Activated CD4-positive, alpha-beta T cell treated with anti-CD3 and anti-CD28 coated beads, Interleukin-2, Interleukin-4, amounts not matched to agents 100 ng/mL and 50 ng/mL, durations not matched to agents 16 hours and 8 hours (primary cell): Measurements from ENCODE around the gene PHKG2.

ENCODE experiments used
- DNase-seq: peaks from one replicate; pipeline ENCODE4 v3.0.0-alpha.2; 2020; ENCODE audit warnings: low spot score

PHKG2 gene

DNA sequence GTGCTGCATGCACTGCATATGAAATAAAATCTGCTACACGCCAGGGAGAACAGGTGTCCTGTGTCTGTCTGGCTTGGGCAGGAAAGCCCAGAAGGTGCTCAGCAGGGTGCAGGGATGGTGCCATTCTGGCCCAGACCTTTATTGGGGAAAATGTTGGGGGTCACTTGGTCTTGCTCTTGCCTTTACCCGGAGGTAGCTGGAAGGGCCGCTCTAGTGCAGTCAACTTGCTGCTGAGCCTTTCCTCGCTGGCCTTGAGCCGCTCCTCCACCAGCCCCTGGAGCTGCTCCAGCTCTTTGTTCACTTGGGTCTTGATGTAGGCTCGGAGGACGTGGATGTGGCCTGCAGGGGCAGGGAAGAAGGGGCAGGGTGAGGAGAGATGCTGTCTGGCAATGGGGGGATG is 9.1 kb downstream of the PHKG2 start:
- no peak for DNase-seq

DNA sequence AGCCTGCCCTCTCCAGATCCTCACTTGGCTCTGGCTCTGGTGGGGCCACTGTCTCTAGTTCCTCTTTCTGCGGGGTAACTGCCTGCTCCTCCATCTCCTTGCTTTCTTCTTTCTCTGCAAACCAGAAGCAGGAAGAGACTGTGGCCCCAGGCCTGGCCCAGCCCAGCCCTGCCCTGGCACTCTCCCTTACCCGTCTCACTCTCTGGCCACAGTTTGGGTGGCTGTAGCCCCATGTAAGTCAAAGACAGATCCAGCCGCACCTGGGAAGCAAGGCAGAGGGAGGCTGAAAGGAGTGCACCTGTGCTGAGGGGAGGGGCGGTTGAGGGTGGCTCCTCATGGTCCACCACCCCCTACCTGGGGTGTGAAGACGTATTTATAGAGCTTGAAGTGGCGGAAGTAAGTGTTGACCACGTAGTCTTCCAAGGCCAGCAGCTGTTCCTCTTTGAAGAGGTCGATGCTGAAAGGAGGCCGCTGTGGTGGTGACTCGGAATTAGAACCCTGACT is 10.8 kb downstream of the PHKG2 start:
- no peak for DNase-seq

DNA sequence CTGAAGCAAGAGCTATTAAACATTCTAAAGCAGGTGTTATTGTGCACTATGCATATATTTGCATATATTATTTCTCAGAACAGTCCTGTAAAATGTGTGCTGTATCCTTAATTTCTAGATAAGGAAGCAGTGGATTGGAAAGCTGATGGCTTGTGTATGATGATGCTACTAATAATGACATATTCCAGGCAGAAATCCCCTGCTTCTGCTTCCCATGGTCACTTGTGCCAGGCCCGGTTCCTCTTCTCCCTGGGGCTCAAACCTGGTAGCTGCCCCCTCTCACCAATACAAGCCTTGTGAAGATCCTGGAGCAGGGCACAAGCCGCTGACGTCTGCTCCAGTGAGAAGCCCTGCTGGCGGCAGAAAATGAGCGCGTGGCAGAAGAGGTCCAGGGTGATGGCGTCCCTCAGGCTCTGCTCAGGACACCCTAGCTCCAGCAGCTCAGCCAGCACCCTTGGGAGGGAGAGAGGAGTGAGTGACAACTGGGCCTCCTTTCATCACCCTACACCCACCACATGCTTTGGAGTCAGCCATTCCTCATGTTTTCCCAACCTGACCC is 11.9 kb downstream of the PHKG2 start:
- DNase-seq = no peak

DNA sequence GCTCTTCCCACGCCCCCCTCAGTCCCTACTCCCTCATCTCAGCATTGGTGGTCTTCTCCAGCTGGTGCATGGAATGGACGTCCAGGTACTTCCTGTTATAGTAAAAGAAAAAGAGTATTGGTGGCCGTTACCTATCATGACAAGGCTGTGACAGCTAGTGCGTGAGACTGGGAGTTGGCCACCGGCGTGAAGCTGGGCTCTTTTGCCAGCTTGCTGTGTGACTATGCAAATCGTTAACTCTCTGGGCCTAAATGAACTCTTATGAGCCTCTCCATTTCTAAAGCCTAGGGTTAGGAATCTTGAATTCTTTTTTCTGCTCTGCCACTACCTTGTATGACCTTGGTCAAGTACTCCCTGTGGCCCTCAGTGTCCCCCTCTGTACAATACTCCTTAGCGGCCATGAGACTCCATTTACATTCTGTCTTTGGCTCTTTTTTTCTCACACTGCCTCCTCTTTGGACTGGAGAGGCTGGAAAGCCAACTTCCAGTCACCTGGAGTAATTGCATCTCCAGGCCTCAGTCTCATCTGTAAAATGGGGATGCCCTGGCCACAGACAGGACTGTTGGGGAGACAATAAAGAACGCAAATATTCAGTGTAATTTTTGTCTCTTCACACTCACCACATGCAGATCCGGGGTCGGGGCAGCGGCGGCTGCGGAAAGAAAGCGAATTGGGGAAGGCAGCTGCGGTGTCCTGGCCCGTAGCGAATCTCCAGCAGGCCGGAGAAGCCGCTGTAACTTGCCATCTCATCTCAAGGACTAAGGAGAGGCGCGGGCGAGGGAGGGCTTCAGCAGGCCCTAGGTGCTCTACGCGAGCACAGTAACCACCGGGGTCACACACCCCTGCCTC is 12.6 kb downstream of the PHKG2 start:
- DNase-seq = no peak

DNA sequence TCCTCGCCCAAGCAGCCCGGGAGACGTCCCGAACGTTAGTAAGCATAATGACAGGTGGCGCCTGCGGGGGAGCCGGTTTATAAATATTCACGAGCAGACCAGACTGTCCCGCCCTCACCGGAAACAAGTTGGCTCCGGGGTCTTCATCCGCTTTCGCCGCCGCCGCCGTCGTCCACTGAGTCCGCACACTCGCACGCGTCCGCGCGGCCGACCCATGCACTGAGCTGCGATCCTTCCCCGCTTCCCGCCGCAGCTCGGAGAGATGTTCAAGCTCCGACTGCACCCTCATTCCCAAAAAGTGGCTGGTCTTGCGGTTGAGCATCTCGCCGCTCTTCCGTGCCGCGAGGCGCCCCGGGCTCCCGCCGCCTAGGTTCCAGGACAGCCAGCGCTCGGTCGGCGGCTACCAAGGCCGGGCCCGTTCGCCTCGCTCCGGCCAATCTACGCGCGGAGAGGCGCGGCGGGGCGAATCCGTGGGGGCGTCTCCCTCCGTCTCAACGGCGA is 13.3 kb downstream of the PHKG2 start:
- DNase-seq = peak; percentile 24

DNA sequence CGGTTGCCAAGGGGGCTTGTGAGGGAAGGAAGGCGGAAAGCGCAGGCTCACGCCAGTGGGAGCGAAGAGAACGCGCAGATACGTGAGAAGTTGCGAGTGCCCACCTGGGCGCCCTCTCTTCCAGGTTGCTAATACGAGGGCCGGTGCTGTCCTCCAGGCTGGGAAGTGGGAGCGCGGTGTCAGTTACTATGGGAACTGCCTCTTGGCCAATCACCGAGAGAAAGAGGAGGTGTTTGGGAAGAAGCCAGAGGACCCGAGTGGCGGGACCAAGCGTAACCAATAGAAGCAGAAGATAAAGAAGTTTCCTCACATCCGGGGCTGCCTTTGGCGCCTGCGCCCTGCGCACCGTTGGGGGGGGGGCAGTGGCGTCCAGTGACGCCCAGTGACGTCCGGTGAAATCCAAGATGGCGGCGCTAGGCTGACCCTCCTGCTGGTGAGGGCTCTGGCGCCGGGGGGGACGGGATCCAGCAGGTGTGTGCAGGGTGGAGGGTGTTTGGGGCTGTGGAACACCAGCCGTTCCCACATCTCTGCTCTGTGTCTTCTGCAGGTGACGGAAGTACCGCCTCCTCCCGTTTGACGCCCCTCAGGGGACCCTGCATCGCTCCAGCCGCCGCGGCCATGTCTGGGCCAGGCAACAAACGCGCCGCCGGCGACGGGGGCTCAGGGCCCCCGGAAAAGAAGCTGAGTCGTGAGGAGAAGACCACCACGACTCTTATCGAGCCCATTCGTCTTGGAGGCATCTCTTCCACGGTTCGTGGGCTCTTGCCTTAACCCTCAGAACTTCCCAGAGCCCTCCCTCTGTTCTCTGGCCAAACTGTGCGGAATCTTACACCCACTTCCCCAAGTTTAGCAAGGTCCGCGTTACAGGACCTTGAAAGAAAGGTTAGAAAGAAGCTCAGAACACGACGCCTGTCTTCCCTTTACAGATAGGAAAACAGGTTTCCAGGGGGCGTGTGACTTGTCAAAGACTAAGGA is 14.0 kb downstream of the PHKG2 start, which contains the start of the genes CFAP119 and RNF40:
Gene CFAP119, minus strand, starts transcription at position 135 of the 975 bp plus-strand sequence. CDS start 314 bp downstream, outside the sequence.
Gene RNF40, plus strand, starts transcription at position 395 of the 975 bp plus-strand sequence. Its CDS starts 224 bp downstream, at position 619.
- DNase-seq = peak; percentile 97

DNA sequence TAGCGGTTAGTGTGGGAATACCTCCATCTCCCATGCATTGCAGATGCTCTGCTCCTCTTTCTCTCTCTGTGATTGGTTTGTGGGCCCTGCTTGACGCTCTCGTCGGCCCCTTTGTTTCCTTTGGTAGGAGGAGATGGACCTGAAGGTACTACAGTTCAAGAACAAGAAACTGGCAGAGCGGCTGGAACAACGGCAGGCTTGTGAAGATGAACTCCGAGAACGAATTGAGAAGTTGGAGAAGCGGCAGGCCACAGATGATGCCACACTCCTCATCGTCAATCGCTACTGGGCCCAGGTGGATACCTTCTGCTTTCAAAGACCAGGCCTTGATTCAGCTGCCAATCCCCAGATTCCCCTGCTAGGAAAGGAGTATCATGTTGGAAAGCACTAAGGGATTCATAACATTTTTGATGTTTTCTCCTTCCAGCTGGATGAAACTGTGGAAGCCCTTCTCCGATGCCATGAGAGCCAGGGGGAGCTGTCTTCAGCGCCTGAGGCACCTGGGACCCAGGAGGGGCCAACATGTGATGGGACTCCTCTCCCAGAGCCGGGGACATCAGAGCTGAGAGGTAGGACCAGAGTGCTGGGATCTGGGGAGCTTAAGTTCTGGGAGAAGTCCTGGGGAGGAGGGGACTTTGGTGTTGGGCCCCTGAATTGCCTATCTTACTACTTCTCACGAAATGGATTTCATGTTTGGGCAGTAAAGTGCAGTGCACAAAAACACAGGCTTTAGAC is 14.9 kb downstream of the PHKG2 start:
- no peak for DNase-seq

DNA sequence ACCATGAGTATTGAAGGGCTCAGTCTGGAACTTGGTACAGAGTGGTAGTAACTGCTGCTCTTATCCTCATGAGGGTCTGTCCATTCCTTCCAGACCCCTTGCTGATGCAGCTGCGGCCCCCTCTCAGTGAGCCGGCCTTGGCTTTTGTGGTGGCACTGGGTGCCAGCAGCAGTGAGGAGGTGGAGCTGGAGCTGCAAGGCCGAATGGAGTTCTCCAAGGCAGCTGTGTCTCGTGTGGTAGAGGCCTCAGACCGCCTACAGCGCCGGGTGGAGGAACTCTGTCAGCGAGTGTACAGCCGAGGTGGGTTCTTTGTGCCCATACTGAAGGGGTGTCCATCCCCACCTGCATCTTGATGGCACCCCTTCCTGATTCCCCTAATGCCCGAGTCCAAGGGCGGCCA is 15.9 kb downstream of the PHKG2 start:
- no peak for DNase-seq

DNA sequence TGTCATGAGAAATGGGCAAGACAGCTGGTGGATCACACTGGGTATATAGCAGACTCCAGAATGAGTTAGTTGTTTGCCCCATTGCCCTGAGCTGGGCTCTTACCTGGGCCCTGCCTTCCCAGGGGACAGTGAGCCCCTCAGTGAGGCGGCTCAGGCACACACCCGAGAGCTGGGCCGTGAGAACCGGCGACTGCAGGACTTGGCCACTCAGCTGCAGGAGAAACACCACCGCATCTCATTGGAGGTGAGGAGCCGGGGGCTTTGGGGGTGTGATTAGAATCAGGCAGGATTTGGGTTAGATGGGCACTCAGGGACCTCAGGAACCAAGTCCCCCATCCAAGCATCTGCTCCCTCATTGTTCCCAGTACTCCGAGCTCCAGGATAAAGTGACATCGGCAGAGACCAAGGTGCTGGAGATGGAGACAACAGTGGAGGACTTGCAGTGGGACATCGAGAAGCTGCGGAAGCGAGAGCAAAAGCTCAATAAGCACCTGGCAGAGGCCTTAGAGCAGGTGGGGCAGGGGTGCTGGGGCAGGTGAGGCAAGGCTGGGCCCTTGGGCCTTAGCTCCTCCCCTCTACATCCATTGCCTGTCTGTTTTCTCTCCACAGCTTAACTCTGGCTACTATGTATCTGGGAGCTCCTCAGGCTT is 16.7 kb downstream of the PHKG2 start:
- no peak for DNase-seq

DNA sequence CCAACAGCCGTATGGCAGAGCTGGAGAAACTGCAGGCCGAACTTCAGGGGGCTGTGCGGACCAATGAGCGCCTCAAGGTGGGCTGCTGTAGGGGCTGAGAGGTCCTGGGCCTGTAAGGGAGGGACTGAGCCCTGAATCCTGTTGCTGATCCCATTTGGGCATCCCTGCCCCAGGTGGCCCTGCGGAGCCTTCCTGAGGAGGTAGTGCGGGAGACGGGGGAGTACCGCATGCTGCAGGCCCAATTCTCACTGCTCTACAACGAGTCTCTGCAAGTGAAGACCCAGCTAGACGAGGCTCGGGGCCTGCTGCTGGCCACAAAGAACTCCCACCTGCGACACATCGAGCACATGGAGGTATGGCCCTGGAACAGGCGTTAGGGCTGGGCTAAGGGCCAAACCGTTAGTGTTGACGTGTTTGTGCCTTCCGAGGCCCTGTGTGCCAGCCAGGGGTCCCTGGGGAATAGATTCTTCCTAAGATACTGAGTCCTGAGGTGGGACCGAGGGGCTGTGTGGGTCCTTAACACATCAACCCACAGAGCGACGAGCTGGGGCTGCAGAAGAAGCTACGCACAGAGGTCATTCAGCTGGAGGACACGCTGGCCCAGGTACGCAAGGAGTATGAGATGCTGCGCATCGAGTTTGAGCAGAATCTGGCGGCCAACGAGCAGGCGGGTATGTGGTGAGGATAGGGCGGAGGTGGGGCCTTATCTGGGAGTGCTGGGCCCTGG is 18.1 kb downstream of the PHKG2 start:
- no peak for DNase-seq

DNA sequence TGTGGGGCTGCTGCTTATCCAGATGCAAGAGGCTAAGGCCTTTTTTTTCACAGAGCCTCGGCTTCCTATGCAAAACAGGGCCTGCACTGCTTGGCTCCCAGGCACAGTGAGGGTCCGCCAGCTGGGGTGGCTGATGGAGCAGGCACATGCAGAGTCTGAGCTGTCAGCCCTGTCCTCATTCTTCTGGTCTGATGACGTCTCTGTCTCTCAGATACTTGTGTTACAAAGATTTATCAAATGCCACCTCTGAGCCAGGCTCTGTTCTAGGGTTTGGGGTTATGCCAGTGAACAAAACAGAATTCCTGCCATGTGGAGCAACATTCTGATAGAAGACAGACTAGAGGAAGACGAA is 18.7 kb downstream of the PHKG2 start:
- no peak for DNase-seq

DNA sequence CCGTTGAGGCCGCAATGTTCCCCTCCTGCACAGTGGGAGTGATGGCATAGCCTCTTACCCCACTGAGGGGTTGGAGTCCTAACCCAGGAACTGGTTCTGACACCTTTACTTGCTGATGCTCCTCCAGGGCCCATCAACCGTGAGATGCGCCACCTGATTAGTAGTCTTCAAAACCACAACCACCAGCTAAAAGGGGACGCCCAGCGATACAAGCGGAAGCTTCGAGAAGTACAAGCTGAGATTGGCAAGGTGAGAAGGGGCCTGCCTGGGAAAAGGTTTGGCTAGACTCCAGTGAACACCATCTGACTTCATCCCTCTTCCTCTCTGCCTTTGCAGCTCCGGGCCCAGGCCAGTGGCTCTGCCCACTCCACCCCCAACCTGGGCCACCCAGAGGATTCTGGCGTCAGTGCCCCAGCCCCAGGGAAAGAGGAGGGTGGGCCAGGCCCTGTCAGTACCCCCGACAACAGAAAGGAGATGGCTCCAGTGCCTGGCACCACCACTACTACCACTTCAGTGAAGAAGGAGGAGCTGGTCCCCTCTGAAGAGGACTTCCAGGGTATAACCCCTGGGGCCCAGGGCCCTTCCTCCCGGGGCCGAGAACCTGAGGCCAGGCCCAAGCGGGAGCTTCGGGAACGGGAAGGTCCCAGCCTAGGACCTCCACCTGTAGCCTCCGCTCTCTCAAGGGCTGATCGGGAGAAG is 19.7 kb downstream of the PHKG2 start:
- no peak for DNase-seq

DNA sequence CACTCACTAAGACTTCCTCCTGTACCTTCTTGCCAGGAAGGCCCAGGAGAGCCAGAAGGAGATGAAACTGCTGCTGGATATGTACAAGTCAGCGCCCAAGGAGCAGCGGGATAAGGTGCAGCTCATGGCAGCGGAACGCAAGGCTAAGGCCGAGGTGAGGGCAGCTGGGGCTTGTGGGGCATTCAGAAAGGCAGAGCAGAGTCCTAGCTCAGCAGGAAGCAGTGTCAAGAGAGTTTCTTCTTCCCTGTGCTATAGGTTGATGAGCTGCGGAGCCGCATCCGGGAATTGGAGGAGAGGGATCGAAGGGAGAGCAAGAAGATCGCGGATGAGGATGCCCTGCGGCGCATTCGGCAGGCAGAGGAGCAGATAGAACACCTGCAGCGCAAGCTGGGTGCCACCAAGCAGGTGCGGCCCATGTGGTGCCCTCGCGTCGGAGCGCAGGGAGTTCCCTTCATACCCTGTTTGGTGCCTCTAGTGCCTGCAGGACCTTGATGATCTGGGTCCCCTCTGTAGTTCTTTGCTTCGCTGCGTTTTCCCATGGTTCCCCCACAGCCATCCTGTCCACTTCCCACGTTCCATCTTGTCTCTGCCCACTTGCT is 20.5 kb downstream of the PHKG2 start:
- DNase-seq = no peak

DNA sequence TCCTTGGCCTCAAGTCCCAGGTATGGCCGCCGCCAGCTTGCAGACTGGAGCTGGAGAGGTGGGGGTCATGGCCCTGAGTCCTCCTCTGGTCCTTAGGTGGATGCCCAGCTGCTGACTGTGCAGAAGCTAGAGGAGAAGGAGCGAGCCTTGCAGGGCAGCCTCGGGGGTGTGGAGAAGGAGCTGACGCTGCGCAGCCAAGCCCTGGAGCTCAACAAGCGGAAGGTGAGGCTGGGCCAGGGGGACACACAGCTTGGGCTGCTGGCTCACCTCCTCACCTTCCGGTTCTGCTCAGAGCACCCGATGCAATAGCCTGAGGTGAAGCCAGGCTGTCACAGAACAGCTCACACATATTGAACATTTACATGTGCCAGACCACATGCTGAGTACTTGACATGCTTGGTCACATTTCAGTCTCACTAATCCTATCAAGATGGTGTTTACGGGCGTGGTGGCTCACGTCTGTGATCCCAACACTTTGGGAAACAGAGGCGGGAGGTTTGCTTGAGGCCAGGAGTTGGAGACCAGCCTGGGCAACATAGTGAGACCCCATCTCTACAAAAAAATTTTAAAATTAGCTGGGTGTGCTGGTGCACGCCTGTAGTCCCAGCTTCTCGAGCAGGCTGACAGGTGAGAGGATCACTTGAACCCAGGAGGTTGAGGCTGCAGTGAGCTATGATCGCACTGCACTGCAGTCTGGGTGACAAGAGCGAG is 21.3 kb downstream of the PHKG2 start:
- no peak for DNase-seq

DNA sequence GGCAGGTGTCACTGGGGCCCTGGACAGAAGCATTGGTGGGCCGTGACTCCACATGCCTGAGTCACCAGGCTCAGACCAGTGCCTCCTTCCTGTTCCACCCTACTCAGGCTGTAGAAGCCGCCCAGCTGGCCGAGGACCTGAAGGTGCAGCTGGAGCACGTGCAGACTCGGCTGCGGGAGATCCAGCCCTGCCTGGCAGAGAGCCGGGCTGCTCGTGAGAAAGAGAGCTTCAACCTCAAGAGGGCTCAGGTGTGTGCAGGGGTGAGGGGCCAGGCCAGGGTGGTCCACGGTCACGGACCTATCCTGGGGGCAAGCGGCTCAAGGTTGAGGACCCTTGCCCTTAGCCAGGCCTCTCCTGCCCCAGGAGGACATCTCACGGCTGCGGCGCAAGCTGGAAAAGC is 23.5 kb downstream of the PHKG2 start:
- DNase-seq = no peak

DNA sequence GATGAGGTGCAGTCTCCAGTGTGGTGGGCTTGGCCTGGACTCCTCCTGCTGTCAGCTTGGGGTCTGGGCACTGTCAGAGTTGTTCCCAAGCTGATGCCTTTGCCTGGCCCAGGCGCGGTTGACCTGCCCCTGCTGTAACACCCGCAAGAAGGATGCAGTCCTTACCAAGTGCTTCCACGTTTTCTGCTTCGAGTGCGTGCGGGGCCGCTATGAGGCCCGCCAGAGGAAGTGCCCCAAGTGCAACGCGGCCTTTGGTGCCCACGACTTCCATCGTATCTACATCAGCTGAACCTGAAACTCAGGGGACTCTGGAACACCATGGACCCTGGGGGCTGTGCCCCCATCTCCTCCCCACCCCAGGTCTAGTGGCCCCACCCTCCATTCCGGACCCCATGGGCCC is 25.6 kb downstream of the PHKG2 start:
- no peak for DNase-seq

DNA sequence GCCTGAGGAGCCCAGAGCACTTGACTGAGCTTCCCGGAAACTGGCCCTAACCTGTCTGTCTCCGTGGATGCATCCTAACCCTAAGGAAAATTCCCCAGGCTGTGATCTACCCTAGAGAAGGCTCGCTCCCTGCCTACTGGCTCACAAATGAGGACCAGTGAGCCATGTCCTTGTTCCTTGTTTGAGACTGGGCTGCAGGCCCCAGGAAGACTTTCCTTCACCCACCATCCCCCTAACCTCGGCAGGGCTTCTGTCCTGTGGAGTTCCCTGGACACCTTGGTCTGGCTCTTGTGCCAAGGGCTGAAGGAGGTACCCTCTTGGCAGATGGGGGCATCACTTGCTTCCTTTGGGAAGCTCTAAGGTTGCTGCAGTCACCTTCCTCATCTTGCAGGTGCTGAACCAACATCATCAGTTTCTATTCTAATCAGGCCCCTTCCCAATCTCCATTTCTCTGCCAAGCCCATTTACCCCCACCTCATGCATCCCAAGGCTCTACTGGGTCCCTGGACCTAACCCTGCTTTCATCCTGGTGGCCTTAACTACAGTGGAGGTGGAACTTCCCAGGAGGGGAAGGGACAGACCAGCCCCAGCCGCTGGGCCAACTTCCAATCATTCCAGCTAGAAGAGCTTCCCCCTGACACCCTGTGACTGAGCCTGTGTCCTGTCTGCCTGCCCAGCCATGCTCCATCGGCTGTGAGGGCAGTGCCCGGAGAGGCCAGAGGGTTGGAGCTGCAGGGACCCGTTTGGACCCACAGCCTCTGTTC is 26.3 kb downstream of the PHKG2 start:
- DNase-seq = no peak

DNA sequence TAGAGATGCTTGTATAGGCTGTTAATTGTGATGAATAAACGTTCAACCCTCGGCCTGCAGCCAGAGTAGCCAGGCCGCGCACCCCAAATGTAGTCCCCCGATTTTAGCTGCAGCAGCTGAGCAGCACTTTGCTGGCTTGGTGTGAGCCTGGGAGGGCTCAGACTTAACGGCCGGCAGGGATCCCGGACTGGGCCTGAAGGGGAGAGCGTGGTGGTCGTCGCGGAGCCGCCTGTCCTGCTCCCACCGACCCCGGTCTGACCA is 26.8 kb downstream of the PHKG2 start:
- no peak for DNase-seq
